Esophagus muscularis mucosa (tissue), 2 donors: Measurements from ENCODE around the gene RPL41.

Experiments used
- POLR2A ChIP-seq: fragments of 450-650 bp; IDR thresholded peaks from one replicate; pipeline ENCODE4 v1.6.1; 2017; ENCODE audit warnings: antibody characterized with exemption, moderate library complexity, mild to moderate bottlenecking, low read depth
- POLR2AphosphoS5 ChIP-seq, 2 donors: sonication (generic); formaldehyde crosslinking; IDR thresholded peaks; one replicate each; pipeline ENCODE4 v1.6.1; 2017; ENCODE audit warnings: antibody characterized with exemption in 2 of 2

- no peak for TF ChIP-seq POLR2AphosphoS5 (IDR thresholded peaks at IDR 0.05)
- no peak for TF ChIP-seq POLR2A
Measured at GRCh38 chr12:56080556-56081138, 35.8 kb upstream of the RPL41 start.
